Astrocyte (in vitro differentiated cells and primary cell): ENCODE results near the gene SCGB1A1.

ENCODE experiments used
- EZH2 ChIP-seq: IDR thresholded peaks from 2 replicates; pipeline ENCODE4 v1.6.1; 2012; ENCODE audit warnings: mild to moderate bottlenecking, low read length, inconsistent platforms; ENCODE audit not compliant: insufficient read depth
- TF ChIP-seq, protein P1 (sequence below): IDR thresholded peaks from 2 replicates; pipeline ENCODE4 v1.5.1; 2011; ENCODE audit warnings: low read depth, mild to moderate bottlenecking, inconsistent platforms, low read length, moderate library complexity; ENCODE audit not compliant: insufficient read depth

DNA sequence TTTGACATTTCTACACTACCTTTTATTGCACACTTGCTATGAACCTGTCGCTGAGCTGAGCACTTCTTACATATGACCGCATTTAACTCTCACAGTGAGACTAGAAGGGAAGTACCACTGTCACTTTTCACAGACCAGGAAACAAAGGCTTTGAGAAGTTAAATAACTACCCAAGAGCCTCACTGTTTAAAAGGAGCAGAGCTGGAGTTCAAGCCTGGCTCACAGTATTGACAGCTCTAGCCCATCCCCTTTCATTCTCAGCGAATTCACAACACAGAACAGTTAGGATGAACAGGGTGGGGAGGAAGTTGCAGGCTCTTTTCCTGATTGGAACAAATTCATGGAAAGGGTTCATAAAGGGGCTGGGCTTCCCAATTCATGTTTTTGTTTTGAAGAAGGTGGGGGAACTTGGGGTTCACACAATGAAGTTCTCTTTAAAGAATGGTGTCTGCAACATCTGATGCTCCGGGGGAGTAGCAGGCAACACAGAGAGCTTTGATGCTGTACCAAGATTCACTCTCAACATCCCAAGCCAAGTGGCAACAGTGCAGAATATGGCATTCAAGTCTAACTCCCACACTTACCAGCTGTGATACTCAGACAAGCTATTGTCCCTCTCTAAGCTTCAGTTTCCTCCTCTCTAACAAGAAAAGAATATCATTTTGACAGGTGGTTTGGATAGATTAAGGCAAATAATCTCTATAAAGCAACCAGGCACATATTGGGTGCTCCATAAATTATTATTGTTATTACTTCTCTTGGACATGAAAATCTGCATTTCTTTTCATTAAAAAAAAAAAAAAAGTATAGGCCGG, 17.2 kb downstream of the SCGB1A1 start:
- TF ChIP-seq, protein P1, sequence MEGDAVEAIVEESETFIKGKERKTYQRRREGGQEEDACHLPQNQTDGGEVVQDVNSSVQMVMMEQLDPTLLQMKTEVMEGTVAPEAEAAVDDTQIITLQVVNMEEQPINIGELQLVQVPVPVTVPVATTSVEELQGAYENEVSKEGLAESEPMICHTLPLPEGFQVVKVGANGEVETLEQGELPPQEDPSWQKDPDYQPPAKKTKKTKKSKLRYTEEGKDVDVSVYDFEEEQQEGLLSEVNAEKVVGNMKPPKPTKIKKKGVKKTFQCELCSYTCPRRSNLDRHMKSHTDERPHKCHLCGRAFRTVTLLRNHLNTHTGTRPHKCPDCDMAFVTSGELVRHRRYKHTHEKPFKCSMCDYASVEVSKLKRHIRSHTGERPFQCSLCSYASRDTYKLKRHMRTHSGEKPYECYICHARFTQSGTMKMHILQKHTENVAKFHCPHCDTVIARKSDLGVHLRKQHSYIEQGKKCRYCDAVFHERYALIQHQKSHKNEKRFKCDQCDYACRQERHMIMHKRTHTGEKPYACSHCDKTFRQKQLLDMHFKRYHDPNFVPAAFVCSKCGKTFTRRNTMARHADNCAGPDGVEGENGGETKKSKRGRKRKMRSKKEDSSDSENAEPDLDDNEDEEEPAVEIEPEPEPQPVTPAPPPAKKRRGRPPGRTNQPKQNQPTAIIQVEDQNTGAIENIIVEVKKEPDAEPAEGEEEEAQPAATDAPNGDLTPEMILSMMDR, result no peak
- no peak for TF ChIP-seq EZH2
